ENCODE results near the gene LDLRAD4. TPM values are rescaled to one million over a fixed set of nuclear protein-coding genes. Genes with fewer than 3 reads are reported as not detected.

The LDLRAD4 gene
- total RNA-seq, 1 donor from 2014 or later, result 34.1 TPM

DNA sequence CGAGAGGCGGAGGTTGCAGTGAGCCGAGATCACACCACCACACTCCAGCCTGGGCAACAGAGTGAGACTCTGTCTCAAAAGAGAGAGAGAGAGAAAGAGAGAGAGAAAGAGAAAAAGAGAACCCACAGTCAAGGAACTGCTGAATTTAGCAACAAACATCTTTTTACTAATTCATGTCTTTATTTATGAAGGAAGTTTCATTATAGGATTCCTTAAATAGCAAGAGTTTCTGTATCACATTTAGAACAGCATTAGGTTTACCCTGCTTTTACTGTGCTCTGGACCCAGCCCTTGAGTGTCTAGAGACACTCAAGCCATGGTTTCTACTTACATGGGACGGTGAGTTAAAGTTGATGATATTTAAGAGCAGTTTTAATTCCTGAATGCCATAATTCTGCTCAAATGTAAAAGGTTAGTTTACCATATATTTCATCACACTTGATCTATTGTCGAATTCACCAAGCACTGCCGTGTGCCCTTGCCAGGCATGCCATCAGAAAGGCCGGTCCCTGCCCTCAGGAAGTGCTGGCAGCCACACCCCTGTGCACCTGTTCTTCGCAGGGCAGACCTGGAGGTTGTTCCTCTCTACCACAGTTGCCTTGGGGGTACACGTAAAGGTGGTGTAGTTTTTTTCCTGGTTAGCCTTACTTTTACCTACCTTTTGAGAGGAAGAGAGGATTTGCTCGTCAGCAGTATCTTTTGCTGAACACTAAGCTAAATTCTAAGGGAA, 153.3 kb downstream of the LDLRAD4 start:
- Mint-ChIP-seq H3K27me3 (ENCODE audit: unreplicated experiment) (peaks cover 6% of the 10 kb centered on the region), H3K4me1 (ENCODE audit: unreplicated experiment) (peaks cover 11% of the 10 kb centered on the region), H3K36me3 (ENCODE audit: low read depth, unreplicated experiment) (no peaks in the 10 kb centered on the region), H3K4me3 (ENCODE audit: unreplicated experiment) (no peak overlapping the region), H3K9me3 (ENCODE audit: unreplicated experiment) (no peaks in the 10 kb centered on the region), H3K27ac (ENCODE audit: unreplicated experiment) (no peak overlapping the region)
- TF ChIP-seq, protein P1, sequence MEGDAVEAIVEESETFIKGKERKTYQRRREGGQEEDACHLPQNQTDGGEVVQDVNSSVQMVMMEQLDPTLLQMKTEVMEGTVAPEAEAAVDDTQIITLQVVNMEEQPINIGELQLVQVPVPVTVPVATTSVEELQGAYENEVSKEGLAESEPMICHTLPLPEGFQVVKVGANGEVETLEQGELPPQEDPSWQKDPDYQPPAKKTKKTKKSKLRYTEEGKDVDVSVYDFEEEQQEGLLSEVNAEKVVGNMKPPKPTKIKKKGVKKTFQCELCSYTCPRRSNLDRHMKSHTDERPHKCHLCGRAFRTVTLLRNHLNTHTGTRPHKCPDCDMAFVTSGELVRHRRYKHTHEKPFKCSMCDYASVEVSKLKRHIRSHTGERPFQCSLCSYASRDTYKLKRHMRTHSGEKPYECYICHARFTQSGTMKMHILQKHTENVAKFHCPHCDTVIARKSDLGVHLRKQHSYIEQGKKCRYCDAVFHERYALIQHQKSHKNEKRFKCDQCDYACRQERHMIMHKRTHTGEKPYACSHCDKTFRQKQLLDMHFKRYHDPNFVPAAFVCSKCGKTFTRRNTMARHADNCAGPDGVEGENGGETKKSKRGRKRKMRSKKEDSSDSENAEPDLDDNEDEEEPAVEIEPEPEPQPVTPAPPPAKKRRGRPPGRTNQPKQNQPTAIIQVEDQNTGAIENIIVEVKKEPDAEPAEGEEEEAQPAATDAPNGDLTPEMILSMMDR (IDR thresholded peaks at IDR 0.05; ENCODE audit: unreplicated experiment), result no peak
- DNase-seq (ENCODE audit: low spot score), result no peak

DNA sequence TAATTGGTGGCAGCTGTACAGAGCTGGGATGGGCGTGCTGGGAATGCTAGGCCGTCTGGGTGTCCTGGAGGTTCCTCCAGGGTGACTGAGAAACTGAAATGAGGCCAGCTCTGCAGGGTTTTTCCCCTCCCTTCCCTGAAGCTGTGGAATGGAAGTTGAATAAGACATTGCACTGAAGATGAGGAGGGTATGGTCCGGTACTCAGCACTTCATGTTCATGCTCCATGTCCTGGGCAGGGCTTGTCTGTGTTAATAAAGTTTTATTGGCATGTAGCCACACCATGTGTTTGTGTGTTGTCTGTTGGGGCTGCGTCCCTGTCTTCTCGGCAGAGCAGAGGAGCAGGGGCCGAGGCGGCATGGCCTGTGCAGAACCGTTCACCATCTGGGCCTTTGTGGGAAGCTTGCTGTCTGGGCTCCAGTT, 154.0 kb downstream of the LDLRAD4 start:
- no peak overlapping the region for H3K27ac Mint-ChIP-seq (ENCODE audit: unreplicated experiment)
- no peak overlapping the region for H3K4me3 Mint-ChIP-seq (ENCODE audit: unreplicated experiment)
- no peak for DNase-seq (ENCODE audit: low spot score)
- peaks cover 12% of the 10 kb centered on the region for H3K4me1 Mint-ChIP-seq (ENCODE audit: unreplicated experiment)
- TF ChIP-seq, protein P1 (IDR thresholded peaks at IDR 0.05; ENCODE audit: unreplicated experiment), result no peak
- H3K9me3 Mint-ChIP-seq (ENCODE audit: unreplicated experiment), result no peaks in the 10 kb centered on the region
- H3K27me3 Mint-ChIP-seq (ENCODE audit: unreplicated experiment), result peaks cover 6% of the 10 kb centered on the region
- H3K36me3 Mint-ChIP-seq (ENCODE audit: low read depth, unreplicated experiment), result no peaks in the 10 kb centered on the region

DNA sequence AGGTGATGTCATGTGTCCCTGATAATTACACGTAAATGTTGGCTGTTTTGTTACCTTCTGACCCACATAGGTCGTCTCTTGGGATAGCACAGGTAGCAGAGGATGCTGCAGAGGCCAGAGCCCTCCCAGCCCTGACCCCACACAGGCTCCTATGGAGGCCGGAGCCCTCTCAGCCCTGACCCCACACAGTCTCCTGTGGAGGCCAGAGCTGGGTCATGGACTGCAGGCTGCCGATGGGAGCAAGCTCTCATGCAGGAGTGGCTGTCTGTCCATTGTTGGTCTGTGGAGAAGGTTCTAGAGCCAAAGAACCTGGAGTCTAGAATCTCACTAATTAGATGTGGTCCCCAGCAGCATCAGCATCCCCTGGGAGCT, 155.5 kb downstream of the LDLRAD4 start:
- no peaks in the 10 kb centered on the region for H3K9me3 Mint-ChIP-seq (ENCODE audit: unreplicated experiment)
- peaks cover 7% of the 10 kb centered on the region for H3K27me3 Mint-ChIP-seq (ENCODE audit: unreplicated experiment)

DNA sequence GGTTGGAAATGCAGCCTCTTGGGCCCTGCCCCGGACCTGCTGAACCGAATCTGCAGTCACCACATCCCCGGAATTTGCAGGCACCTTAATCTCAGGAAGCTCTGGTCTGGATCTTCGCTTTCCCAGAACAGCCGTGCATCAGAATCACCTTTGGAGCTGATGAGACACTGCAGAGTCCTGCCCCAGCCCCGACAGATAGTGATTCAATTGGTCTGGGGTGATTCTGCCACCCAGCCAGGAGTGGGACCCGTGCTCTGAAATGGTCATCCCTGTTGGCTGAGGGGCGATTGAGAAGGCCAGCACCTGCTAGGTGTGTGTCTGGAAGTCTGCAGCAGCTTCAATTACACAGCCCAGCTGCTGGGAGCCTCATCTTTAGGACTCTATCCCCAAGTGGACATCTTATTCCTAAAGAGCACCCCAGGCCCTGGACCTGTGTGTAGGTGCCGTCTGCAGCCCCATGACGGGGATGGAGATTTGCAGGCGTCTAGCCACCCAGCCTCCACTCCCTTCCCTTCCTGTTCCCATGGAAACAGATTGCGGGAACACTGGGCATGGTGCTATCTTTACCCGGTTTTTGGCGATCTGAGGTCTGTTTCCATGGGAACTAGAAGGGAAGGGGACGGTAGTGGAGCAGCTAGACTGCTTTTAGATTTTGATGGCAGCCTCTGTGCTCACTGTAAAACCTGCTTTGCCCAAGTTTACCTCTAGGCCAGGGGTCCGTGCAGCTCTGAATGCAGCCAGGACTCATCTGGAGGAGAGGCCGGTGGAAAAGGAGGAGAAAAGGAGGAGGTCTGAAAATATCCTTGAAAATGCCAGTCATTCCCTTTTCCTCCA, 156.1 kb downstream of the LDLRAD4 start:
- H3K27ac Mint-ChIP-seq (ENCODE audit: unreplicated experiment), result no peak overlapping the region
- DNase-seq (ENCODE audit: low spot score), result no peak
- no peak overlapping the region for H3K4me3 Mint-ChIP-seq (ENCODE audit: unreplicated experiment)
- TF ChIP-seq, protein P1 (IDR thresholded peaks at IDR 0.05; ENCODE audit: unreplicated experiment), result no peak
- H3K27me3 Mint-ChIP-seq (ENCODE audit: unreplicated experiment), result peaks cover 7% of the 10 kb centered on the region
- H3K4me1 Mint-ChIP-seq (ENCODE audit: unreplicated experiment), result peaks cover 8% of the 10 kb centered on the region
- no peaks in the 10 kb centered on the region for H3K36me3 Mint-ChIP-seq (ENCODE audit: low read depth, unreplicated experiment)
- no peaks in the 10 kb centered on the region for H3K9me3 Mint-ChIP-seq (ENCODE audit: unreplicated experiment)

More for the DNA sequence above, 155.5 kb downstream of the LDLRAD4 start:
- Mint-ChIP-seq H3K36me3 (ENCODE audit: low read depth, unreplicated experiment) (no peaks in the 10 kb centered on the region), H3K27ac (ENCODE audit: unreplicated experiment) (no peak overlapping the region), H3K4me1 (ENCODE audit: unreplicated experiment) (peaks cover 8% of the 10 kb centered on the region), H3K4me3 (ENCODE audit: unreplicated experiment) (no peak overlapping the region)
- DNase-seq (ENCODE audit: low spot score), result no peak
- TF ChIP-seq, protein P1 (IDR thresholded peaks at IDR 0.05; ENCODE audit: unreplicated experiment), result no peak
